OCI-LY1 (cell line): ENCODE data around the gene CREB3L2.

Experiments used
- CTCF ChIP-seq: fragments of 200-600 bp; sonication (generic), shearing (Covaris generic); IDR thresholded peaks from 2 replicates; pipeline ENCODE4 v1.5.1; 2017; ENCODE audit warnings: mild to moderate bottlenecking, antibody characterized with exemption, low read length, moderate library complexity, mixed read lengths
- EZH2 ChIP-seq: fragments of 200-600 bp; sonication (generic), shearing (Covaris generic); IDR thresholded peaks from 2 replicates; pipeline ENCODE4 v1.8.0; 2017; ENCODE audit warnings: borderline replicate concordance, mixed run types, mild to moderate bottlenecking, antibody characterized with exemption, low read length, moderate library complexity, mixed read lengths

GRCh38 chr7:137846549-137846826 lies 155.4 kb downstream of the CREB3L2 start:
- TF ChIP-seq CTCF (no peak), EZH2 (no peak)
